CD4-positive, alpha-beta T cell treated with Interleukin-4 for 4 hours (primary cell): ENCODE data around the gene CAPZA1.
A peak's percentile ranks its signal among the peaks of the same experiment; 100 is the strongest.
"Not testable (repeated sequence)": the region's sequence is repeated elsewhere in the genome, so short reads cannot be mapped to it uniquely, and the experiment has no call there.

Experiments used
- DNase-seq: peaks from one replicate; pipeline ENCODE4 v3.0.0-alpha.2; 2020

CAPZA1 gene

GRCh38 chr1:112619518-112620376, at the start of gene CAPZA1:
TSS of gene CAPZA1 (plus strand) at chr1:112619832. CDS start at chr1:112619845, 13 bp downstream.
- peak; percentile 90 for DNase-seq

DNA sequence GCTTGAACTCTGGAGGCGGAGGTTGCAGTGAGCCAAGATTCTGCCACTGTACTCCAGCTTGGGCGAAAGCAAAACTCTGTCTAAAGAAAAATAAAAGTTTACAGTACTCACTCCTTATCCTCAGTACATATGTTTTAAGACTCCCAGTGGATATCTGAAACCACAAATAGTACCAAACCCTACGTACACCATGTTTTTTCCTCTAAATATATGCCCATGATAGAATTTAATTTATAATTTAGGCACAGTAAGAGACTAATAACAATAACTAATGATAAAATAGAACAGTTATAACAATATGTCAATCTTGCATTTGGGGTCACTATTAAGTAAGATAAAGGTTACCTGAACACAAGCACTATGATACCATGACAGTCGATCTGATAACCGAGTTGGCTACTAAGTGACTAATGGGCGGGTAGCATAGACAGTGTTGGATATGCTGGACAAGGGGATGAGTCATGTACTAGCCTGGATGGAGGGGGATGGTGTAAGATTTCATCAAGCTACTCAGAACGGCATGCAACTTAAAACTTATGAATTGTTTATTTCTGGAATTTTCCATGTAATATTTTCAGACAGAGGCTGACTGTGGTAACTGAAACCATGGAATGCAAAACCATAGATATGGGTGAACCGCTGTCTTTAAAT, 44.4 kb upstream of the CAPZA1 start:
- DNase-seq, result no peak

DNA sequence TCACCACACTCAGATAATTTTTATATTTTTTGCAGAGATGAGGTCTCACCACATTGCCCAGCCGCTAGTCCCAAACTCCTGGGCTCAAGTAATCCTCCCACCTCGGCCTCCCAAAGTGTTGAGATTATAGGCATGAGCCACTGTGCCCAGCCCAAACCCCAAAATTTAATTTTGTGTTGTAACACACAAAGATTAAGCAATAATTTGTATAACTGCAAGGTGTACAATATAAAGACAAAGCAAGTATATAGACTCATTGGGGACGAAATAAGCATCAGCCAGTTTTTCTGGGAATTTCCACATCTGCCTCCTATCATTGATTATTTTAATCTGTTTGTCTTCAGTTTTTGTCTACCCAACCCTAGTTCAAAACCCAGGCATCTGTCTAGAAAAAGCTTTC, 43.4 kb upstream of the CAPZA1 start:
- DNase-seq, result no peak

DNA sequence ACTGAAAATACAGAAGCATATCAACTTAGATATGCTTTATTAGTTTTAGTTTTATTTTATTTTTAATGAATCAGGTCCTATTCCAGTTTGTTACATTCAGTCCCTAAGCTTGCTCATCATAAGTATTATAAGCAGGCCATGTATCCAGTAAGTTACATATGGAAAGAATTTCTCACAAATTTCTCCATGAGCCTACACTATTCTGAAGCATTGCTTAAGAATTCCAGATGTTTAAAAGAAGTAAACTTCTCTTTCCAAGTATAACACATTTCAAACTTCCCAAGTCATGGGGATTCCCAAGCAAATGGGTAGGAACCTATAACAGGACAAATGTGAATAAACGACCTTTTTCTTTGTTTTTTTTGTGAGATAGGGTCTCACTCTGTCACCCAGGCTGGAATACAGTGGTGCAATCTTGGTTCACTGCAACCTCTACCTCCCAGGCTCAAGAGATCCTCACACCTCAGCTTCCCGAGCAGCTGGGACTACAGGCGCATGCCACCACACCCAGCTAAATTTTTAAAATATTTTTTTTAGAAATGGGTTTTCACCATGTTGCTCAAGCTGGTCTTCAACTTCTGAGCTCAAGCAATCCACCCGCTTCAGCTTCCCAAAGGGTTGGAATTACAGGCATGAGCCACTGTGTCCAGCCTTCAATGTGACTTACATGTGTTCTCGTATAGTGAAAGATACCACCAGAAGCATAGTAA, 39.7 kb upstream of the CAPZA1 start:
- DNase-seq, result no peak

- DNase-seq, result no peak
These were observed 37.9 kb upstream of the CAPZA1 start for GRCh38 chr1:112581586-112582192.

- DNase-seq, result no peak
These were observed 36.3 kb upstream of the CAPZA1 start for GRCh38 chr1:112583366-112583765.

DNA sequence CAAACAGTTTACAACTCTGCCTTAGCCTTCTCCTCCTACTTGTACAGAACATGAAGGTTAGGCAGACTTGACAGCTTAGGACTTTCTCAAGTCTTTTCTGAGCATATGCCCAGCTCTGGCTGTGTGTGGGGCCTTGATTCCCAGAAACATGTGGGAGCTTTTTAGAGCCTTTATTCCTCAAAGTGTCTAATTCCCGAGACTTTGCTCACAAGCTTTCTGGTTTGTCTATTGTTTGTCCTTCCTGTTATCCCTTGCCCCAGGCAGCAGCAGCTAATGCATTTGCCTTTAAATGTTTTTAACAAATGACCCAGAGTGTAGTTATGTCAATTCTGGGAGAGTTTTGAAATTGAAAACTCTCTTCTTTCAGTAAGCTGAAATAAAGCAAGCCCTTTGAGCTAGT, 29.9 kb upstream of the CAPZA1 start:
- DNase-seq, result no peak

- no peak for DNase-seq
These were observed 25.3 kb upstream of the CAPZA1 start for GRCh38 chr1:112594208-112594876.

DNA sequence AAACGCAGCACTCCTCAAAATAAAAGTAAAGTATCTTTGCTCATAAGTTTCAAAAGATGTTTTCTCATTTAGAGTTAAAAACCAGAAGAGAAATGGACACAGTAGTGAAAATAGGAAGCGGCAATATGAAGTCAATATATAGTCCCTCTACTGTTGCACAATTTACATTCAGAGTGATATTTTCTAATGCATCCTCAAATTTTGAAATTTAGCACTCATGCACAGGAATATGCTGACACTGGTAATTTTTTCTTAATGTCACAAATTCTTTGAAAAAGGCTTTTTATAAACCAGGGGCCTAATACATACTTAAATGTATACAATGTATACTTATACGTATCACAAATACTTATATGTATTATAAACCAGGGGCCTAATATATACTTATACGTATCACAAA, 20.2 kb upstream of the CAPZA1 start:
- DNase-seq, result no peak

DNA sequence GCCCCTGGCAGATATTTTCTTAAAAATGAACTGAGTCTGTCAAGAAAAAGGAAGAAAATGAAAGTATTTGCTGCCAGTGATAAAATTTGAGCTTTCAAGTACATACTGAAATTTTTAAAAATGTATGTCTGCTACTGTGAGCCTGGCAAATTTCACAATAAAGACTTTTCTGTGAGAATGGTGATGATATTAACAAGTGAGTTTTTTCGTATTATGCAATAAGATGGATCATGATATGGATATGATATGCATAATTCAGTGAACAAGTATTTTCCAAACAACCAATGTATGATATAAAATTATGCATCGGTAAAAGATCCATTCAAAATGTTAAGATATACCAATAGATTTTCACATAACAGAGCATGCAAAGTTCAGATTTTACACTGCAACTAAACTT, 16.6 kb upstream of the CAPZA1 start:
- DNase-seq, result no peak

DNA sequence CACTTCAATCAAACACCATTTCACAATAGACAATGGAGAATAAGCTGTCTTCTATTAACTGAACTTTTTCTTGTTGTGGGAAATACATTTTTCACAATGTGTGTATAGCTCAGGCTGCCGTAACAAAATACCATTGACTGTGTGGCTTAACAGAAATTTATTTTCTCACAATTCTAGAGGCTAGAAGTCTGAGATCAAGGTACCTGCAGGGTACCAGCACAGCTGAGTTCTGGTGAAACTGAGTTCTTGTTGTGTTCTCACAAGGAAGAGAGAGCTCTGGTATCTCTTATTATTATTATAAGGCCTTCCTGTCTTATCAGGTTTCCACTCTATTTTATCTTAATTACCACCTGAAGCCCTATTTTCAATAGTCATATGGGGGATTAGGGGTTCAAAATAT, 16.1 kb upstream of the CAPZA1 start:
- no peak for DNase-seq

DNA sequence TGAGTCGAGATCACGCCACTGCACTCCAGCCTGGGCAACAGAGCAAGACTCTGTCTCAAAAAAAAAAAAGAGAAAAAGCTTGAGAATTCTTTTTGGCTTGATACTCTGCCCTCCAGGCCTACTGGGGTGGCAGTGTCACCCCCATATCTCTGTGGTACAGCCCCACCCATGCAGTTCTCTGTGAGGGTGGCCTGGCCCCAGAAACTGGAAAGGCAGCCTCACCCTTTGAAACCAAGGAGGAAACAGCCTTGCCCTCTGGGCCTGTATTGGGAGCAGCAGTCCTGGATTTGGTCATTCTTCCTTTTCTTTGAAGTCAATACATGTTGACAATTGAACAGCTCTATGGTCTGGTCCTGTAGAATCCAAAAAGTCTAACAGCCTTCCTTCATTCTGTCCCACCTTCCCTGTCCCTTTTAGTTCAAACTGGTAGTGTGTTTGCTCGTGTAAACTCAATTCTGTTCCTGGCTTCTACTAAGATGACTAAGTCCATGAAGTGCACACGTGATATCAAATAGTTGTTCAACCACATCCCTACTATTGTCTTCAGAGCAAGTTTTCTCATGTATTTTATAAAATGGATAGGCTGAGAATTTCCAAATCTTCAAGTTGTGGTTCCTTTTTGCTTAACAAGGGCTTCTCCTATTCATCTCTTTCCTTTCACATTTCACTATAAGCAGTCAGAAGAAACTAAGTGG, 13.9 kb upstream of the CAPZA1 start:
- DNase-seq, result no peak

- peak; percentile 55 for DNase-seq
These were observed 5.1 kb upstream of the CAPZA1 start for GRCh38 chr1:112614460-112615065.

DNA sequence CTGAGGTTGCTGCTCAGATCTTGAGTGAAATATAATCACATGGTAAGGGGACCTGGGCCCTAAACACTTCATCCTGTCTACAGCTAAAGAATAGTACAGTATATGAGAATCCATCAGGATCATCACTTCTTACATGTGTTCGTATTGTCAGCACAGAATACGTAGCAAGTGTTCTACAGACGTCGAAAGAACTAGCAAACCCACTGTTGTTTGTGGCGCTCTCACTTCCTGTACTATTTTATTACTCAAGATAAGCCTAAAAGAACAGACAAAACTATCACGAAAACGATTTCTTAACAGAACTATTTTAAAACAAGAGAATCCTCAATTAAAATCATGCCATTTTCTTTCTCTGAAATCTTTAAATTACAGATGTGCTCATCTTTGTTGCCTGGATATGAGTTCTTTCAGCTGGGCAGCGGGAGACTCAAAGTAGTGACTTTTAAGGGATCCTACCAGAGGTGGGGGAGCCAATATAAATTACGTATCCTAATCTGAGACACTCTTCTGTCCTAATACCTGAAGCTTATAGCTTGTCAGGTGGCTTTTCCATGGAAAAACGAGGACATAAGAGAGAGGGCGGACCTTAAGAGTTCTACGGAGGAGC, 1.4 kb upstream of the CAPZA1 start:
- DNase-seq, result peak; percentile 57

DNA sequence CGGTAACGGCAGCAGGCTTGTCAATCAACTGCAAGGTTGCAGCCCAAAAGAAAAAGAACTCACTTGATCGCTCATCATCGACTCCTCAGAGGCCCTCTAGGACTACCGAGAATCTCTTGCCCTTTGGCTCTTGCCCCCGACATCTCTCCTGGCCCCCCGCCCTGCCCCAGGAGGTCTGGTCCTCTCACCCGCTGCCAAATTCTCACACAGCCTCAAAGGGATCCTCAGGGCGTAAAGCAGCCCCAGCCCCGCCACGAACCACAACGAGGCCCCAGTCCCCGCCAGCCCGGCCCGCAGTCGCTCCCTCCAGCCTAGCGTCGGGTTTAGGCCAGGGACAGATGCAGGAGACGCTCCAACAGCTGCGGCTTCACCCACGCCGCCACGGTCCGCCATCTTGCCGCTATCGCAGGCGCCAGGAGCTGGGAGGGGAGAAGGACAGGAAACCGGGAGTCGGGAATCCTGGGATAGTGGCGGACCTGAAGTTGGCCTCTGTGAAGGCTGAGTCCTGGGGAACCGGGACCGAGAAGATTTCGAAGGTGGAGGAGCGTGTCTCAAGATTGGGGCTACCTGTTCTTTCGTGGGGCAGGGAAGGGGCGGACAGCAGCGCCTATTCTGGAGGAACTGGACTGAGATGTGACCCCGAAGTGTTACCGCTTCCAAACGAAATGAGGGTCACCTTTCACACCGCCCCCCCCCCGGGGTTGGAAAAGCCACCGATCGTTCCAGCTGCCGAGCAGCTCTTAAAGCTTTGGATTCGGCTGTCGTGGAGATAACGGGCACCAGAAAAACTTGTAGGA, 713 bp upstream of the CAPZA1 start, which contains the start of gene ST7L:
Gene ST7L (minus strand): TSS at position 421 of the 797 bp plus-strand sequence. CDS start 28 bp downstream, at position 393.
- peak; percentile 46 for DNase-seq

GRCh38 chr1:112620377-112620695, 704 bp downstream of the CAPZA1 start:
- DNase-seq, result no peak

GRCh38 chr1:112624493-112624892, 4.9 kb downstream of the CAPZA1 start:
- not testable (repeated sequence) for DNase-seq

DNA sequence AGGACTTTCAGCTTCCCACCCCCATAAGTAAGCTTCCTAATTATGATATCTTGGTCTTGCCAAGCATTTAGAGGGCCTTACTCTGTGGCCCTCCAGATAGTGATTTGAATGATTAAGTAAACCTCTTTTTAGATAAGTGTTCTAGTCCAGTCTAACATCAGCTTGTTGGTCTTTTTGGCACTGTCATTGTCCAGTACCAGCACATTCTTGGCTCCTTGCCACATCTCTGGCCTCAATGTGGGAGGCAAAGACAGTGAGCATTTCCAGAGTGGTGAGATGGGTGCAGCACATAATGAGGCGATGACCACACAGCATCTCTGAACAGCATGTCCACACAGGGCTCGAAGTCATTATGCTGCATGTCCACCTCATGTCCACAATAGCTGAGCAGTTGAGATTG, 6.1 kb downstream of the CAPZA1 start:
- DNase-seq, result no peak

GRCh38 chr1:112626193-112626592, 6.6 kb downstream of the CAPZA1 start:
- no peak for DNase-seq

DNA sequence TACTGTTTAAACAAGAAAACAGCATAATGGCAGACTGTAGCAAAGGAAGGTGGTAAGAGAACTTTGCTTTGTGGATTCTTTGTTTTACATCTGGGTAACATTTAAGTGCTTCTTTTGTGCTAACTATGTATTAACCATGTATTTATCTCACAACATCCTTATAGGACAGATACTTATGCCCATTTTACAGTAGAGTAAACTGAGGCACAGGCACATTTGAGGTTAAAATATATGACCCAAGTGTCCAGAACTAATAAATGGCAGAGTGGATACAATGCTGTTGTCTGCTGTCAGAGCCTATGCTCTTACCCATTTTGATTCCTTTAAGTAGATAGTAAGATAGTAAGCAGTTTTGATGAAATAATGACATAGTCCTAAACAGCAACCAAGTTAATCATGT, 7.3 kb downstream of the CAPZA1 start:
- no peak for DNase-seq
